Measurements from ENCODE around the gene MTOR. TPM values are rescaled to one million over a fixed set of nuclear protein-coding genes. Genes with fewer than 3 reads are reported as not detected.
"Not testable (repeated sequence)": the region's sequence is repeated elsewhere in the genome, so short reads cannot be mapped to it uniquely, and the experiment has no call there.

MTOR gene
- 10 to 100 TPM; 38.5 to 39.0 TPM for total RNA-seq

DNA sequence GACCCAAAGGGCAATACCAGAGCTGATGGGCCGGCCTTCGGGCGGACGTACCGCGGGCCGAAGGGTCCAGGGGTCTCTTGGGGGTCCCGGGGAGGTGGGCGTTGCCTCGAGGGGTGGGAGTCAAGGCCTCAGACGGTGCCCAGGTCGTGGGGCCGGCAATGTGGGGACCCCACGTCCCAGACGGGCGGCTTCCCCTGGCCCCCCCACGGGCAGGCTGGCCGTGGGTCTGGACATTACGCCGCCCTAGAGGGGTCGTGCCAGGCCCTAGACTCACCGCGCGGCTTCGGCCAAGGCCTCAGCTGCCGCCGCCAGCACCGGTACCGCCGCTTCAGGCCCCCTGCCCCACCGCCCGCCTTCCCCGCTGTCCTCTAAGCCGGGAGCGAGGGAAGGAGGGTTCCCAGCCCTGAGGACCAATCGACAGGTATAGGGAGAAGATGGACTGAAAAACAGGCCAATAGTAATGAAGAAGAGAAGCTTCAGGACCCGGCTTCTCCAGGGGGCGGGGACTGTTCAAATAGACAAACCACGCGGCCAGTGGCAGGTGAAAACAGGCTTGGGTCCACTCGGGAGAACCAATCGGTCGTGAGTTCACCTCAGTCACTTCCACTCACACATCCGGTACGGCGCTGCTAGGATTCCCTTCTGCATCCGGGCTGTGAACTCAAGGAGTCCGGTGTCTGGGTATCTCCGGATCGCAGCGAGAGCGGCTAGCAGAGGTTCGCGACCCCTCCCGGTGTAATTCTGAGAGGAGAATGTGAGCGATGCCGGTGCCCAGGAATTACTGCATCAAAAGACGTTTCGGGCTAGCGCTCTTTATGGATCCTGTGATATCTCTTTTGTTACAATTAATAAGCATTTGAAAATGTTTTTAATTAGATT lies at the start of gene MTOR:
Gene MTOR, minus strand, starts transcription at position 381 of the 879 bp plus-strand sequence. CDS start 3,142 bp downstream, outside the sequence.
- CTCF ChIA-PET = interaction anchor here (1.5 to 1.9 kb wide), 2 partner anchors 33 to 225 kb away, joined by 4 to 5 read pairs; no protein-coding TSS in a partner anchor
- peak within 1 kb of the TSS; percentile 96 for H3K4me3 Mint-ChIP-seq
- peak within 1 kb of the TSS; percentile 79 for H3K27ac Mint-ChIP-seq
- H3K9me3 Mint-ChIP-seq = no peaks in the 10 kb centered on the region
- DNase-seq = peak; percentile 99
- H3K27me3 Mint-ChIP-seq (ENCODE audit: low read depth) = no peaks in the 10 kb centered on the region
- intact Hi-C loops (cut with micrococcal nuclease) = loop anchor here (1.0 to 5.0 kb wide), 5 partner anchors 11 to 545 kb away; partner anchors contain the start of genes CLCN6, EXOSC10, MTHFR and SRM
- peaks cover 22% of the 10 kb centered on the region for H3K4me1 Mint-ChIP-seq (ENCODE audit: low read depth)
- peaks cover 5% of the 10 kb centered on the region for H3K36me3 Mint-ChIP-seq (ENCODE audit: low read depth)

- CTCF ChIA-PET = no interaction called here
- H3K9me3 Mint-ChIP-seq = no peaks in the 10 kb centered on the region
- no peak overlapping the region for H3K4me3 Mint-ChIP-seq
- H3K27ac Mint-ChIP-seq = no peak overlapping the region
- peaks cover 3% of the 10 kb centered on the region for H3K4me1 Mint-ChIP-seq (ENCODE audit: low read depth)
- intact Hi-C loops (cut with micrococcal nuclease) = no loop called here
- no peaks in the 10 kb centered on the region for H3K36me3 Mint-ChIP-seq (ENCODE audit: low read depth)
- H3K27me3 Mint-ChIP-seq (ENCODE audit: low read depth) = no peaks in the 10 kb centered on the region
- no peak for DNase-seq
These were observed 47.0 kb upstream of the MTOR start for GRCh38 chr1:11309385-11309784.

GRCh38 chr1:11308699-11309224 lies 46.4 kb upstream of the MTOR start:
- Mint-ChIP-seq H3K4me3 (no peak overlapping the region), H3K27ac (no peak overlapping the region), H3K9me3 (no peaks in the 10 kb centered on the region), H3K4me1 (ENCODE audit: low read depth) (peaks cover 3% of the 10 kb centered on the region), H3K36me3 (ENCODE audit: low read depth) (no peaks in the 10 kb centered on the region), H3K27me3 (ENCODE audit: low read depth) (no peaks in the 10 kb centered on the region)
- CTCF ChIA-PET = no interaction called here
- no peak for DNase-seq
- intact Hi-C loops (cut with micrococcal nuclease) = no loop called here

GRCh38 chr1:11307852-11308251 lies 45.5 kb upstream of the MTOR start:
- no peak for DNase-seq
- CTCF ChIA-PET = no interaction called here
- intact Hi-C loops (cut with micrococcal nuclease) = no loop called here
- Mint-ChIP-seq H3K4me3 (no peak overlapping the region), H3K27me3 (ENCODE audit: low read depth) (no peaks in the 10 kb centered on the region), H3K9me3 (no peaks in the 10 kb centered on the region), H3K4me1 (ENCODE audit: low read depth) (peaks cover 3% of the 10 kb centered on the region), H3K27ac (peak overlapping the region; percentile 53), H3K36me3 (ENCODE audit: low read depth) (no peaks in the 10 kb centered on the region)

GRCh38 chr1:11305516-11305915 lies 43.2 kb upstream of the MTOR start:
- H3K4me1 Mint-ChIP-seq (ENCODE audit: low read depth); H3K36me3 Mint-ChIP-seq (ENCODE audit: low read depth); H3K9me3 Mint-ChIP-seq; DNase-seq; H3K27me3 Mint-ChIP-seq (ENCODE audit: low read depth); CTCF ChIA-PET; H3K27ac Mint-ChIP-seq; intact Hi-C loops (cut with micrococcal nuclease); H3K4me3 Mint-ChIP-seq: not testable (repeated sequence)

GRCh38 chr1:11302366-11302765 lies 40.0 kb upstream of the MTOR start:
- Mint-ChIP-seq H3K9me3 (no peaks in the 10 kb centered on the region), H3K27ac (no peak overlapping the region), H3K4me3 (no peak overlapping the region), H3K4me1 (ENCODE audit: low read depth) (peaks cover 14% of the 10 kb centered on the region), H3K27me3 (ENCODE audit: low read depth) (no peaks in the 10 kb centered on the region), H3K36me3 (ENCODE audit: low read depth) (no peaks in the 10 kb centered on the region)
- CTCF ChIA-PET = no interaction called here
- no peak for DNase-seq
- intact Hi-C loops (cut with micrococcal nuclease) = no loop called here

- no peak overlapping the region for H3K27ac Mint-ChIP-seq
- CTCF ChIA-PET = interaction anchor here (0.6 kb wide), 1 partner anchor 87 kb away, joined by 3 read pairs; no protein-coding TSS in a partner anchor
- intact Hi-C loops (cut with micrococcal nuclease) = no loop called here
These were observed 39.2 kb upstream of the MTOR start for GRCh38 chr1:11301601-11302000.

GRCh38 chr1:11299225-11299574 lies 36.8 kb upstream of the MTOR start:
- Mint-ChIP-seq H3K27ac (peak overlapping the region; percentile 57), H3K9me3 (no peaks in the 10 kb centered on the region), H3K4me3 (no peak overlapping the region), H3K36me3 (ENCODE audit: low read depth) (peaks cover 5% of the 10 kb centered on the region), H3K4me1 (ENCODE audit: low read depth) (peaks cover 39% of the 10 kb centered on the region), H3K27me3 (ENCODE audit: low read depth) (no peaks in the 10 kb centered on the region)
- intact Hi-C loops (cut with micrococcal nuclease) = no loop called here
- CTCF ChIA-PET = no interaction called here
- peak; percentile 25 for DNase-seq

More at GRCh38 chr1:11301601-11302000, 39.2 kb upstream of the MTOR start:
- no peaks in the 10 kb centered on the region for H3K9me3 Mint-ChIP-seq
- no peak for DNase-seq
- peaks cover 20% of the 10 kb centered on the region for H3K4me1 Mint-ChIP-seq (ENCODE audit: low read depth)
- no peak overlapping the region for H3K4me3 Mint-ChIP-seq
- no peaks in the 10 kb centered on the region for H3K27me3 Mint-ChIP-seq (ENCODE audit: low read depth)
- H3K36me3 Mint-ChIP-seq (ENCODE audit: low read depth) = no peaks in the 10 kb centered on the region

- peaks cover 42% of the 10 kb centered on the region for H3K4me1 Mint-ChIP-seq (ENCODE audit: low read depth)
- no peaks in the 10 kb centered on the region for H3K27me3 Mint-ChIP-seq (ENCODE audit: low read depth)
- intact Hi-C loops (cut with micrococcal nuclease) = no loop called here
- CTCF ChIA-PET = no interaction called here
- H3K27ac Mint-ChIP-seq = peak overlapping the region; percentile 57
- H3K9me3 Mint-ChIP-seq = no peaks in the 10 kb centered on the region
- no peak overlapping the region for H3K4me3 Mint-ChIP-seq
- DNase-seq = no peak
- peaks cover 7% of the 10 kb centered on the region for H3K36me3 Mint-ChIP-seq (ENCODE audit: low read depth)
These were observed 36.3 kb upstream of the MTOR start for GRCh38 chr1:11298390-11299224.

DNA sequence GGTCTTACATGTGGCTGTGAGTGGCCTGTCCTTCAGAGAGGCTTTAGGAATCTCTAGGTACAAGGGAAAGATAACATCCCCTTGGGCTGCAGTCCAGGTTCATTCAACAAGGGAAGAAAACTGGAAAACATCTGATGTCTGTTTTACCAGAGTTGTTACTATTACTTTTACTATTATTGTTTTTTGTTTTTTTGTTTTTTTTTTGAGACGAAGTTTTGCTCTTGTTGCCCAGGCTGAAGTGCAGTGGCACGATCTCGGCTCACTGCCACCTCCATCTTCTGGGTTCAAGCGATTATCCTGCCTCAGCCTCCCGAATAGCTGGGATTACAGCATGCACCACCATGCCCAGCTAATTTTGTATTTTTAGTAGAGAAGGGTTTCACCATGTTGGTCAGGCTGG lies 35.4 kb upstream of the MTOR start:
- H3K36me3 Mint-ChIP-seq (ENCODE audit: low read depth) = peaks cover 12% of the 10 kb centered on the region
- H3K27ac Mint-ChIP-seq; H3K27me3 Mint-ChIP-seq (ENCODE audit: low read depth); H3K4me3 Mint-ChIP-seq; CTCF ChIA-PET; DNase-seq; H3K9me3 Mint-ChIP-seq; intact Hi-C loops (cut with micrococcal nuclease): not testable (repeated sequence)
- peaks cover 50% of the 10 kb centered on the region for H3K4me1 Mint-ChIP-seq (ENCODE audit: low read depth)

- H3K36me3 Mint-ChIP-seq (ENCODE audit: low read depth) = peaks cover 25% of the 10 kb centered on the region
- CTCF ChIA-PET = interaction anchor here (0.6 to 1.5 kb wide), 3 partner anchors 33 to 426 kb away, joined by 3 to 7 read pairs (median 4); partner anchors contain the start of gene MTOR
- H3K27me3 Mint-ChIP-seq (ENCODE audit: low read depth) = no peaks in the 10 kb centered on the region
- no peak overlapping the region for H3K27ac Mint-ChIP-seq
- H3K9me3 Mint-ChIP-seq = no peaks in the 10 kb centered on the region
- peaks cover 68% of the 10 kb centered on the region for H3K4me1 Mint-ChIP-seq (ENCODE audit: low read depth)
- no peak for DNase-seq
- no peak overlapping the region for H3K4me3 Mint-ChIP-seq
- intact Hi-C loops (cut with micrococcal nuclease) = no loop called here
These were observed 33.6 kb upstream of the MTOR start for GRCh38 chr1:11295905-11296304.

DNA sequence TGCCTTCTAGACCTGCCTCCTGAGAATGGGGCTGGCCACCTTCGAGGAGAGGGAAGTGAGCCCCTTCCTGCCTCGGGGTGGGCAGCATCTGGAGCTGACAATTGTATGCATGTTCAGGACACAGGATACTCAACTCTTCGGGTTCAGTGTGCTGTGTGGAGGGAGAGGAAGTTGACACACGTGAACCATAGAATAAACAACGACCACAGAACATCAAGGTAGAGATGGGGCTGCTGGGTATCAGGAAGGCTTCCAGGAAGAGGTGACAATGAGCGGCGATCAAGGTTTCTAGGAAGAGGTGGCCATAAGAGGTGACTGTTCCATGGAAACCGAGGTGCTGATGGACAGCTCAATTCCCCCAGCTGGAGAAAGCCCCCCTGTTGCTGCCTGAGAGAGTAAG lies 32.6 kb upstream of the MTOR start:
- intact Hi-C loops (cut with micrococcal nuclease) = no loop called here

More for the DNA sequence above, 32.6 kb upstream of the MTOR start:
- Mint-ChIP-seq H3K36me3 (ENCODE audit: low read depth) (peaks cover 29% of the 10 kb centered on the region), H3K27me3 (ENCODE audit: low read depth) (no peaks in the 10 kb centered on the region), H3K27ac (peak overlapping the region; percentile 59), H3K4me1 (ENCODE audit: low read depth) (peaks cover 75% of the 10 kb centered on the region), H3K9me3 (no peaks in the 10 kb centered on the region), H3K4me3 (no peak overlapping the region)
- CTCF ChIA-PET = no interaction called here
- DNase-seq = no peak

All from activated naive CD4-positive, alpha-beta T cell treated with anti-CD3 and anti-CD28 coated beads for 36 hours (primary cell).